CD4-positive, alpha-beta T cell treated with Interleukin-4 for 4 hours (primary cell): ENCODE results near the gene BRF1.
"Not testable (repeated sequence)": the region's sequence is repeated elsewhere in the genome, so short reads cannot be mapped to it uniquely, and the experiment has no call there.

ENCODE experiments used
- DNase-seq: peaks from one replicate; pipeline ENCODE4 v3.0.0-alpha.2; 2020

BRF1 gene

GRCh38 chr14:105332350-105332874 lies 31.6 kb upstream of the BRF1 start:
- DNase-seq = no peak

GRCh38 chr14:105331575-105332349 lies 31.0 kb upstream of the BRF1 start:
- DNase-seq = no peak

GRCh38 chr14:105330491-105330895 lies 29.7 kb upstream of the BRF1 start:
- no peak for DNase-seq

- no peak for DNase-seq
Measured at GRCh38 chr14:105329411-105330150, 28.8 kb upstream of the BRF1 start.

GRCh38 chr14:105328678-105329390 lies 28.0 kb upstream of the BRF1 start:
- no peak for DNase-seq

- DNase-seq = no peak
Measured at GRCh38 chr14:105328070-105328677, 27.4 kb upstream of the BRF1 start.

- not testable (repeated sequence) for DNase-seq
Measured at GRCh38 chr14:105327695-105328045, 26.9 kb upstream of the BRF1 start.

- DNase-seq = no peak
Measured at GRCh38 chr14:105326891-105327694, 26.3 kb upstream of the BRF1 start.

GRCh38 chr14:105326568-105326867 lies 25.7 kb upstream of the BRF1 start:
- no peak for DNase-seq

- DNase-seq = no peak
Measured at GRCh38 chr14:105325716-105326567, 25.1 kb upstream of the BRF1 start.

GRCh38 chr14:105325303-105325702 lies 24.5 kb upstream of the BRF1 start:
- no peak for DNase-seq

- DNase-seq = no peak
Measured at GRCh38 chr14:105324871-105325270, 24.1 kb upstream of the BRF1 start.

- DNase-seq = no peak
Measured at GRCh38 chr14:105324080-105324778, 23.4 kb upstream of the BRF1 start.

- no peak for DNase-seq
Measured at GRCh38 chr14:105323663-105324062, 22.9 kb upstream of the BRF1 start.

GRCh38 chr14:105322791-105323556 lies 22.2 kb upstream of the BRF1 start:
- no peak for DNase-seq

- DNase-seq = no peak
Measured at GRCh38 chr14:105317546-105317945, 16.7 kb upstream of the BRF1 start.

- DNase-seq = no peak
Measured at GRCh38 chr14:105316968-105317510, 16.2 kb upstream of the BRF1 start.

- no peak for DNase-seq
Measured at GRCh38 chr14:105316577-105316941, 15.8 kb upstream of the BRF1 start.

- DNase-seq = no peak
Measured at GRCh38 chr14:105315941-105316576, 15.3 kb upstream of the BRF1 start.
